Esophagus muscularis mucosa (tissue), 4 donors: ENCODE measurements around the gene SLC22A16. TPM values are rescaled to one million over a fixed set of nuclear protein-coding genes. Genes with fewer than 3 reads are reported as not detected.

Experiments
- DNase-seq: peaks from one replicate; pipeline ENCODE4 v3.0.0-alpha.2; 2017; ENCODE audit errors: extremely low spot score
- H3K27ac ChIP-seq, 4 donors: fragments of 200-600 bp; sonication (generic); replicated peaks in 1 of 4; 1 replicate in 3 of 4; 2 replicates in 1 of 4; pipeline ENCODE4 v1.5.1; 2016 to 2019; ENCODE audit warnings: mild to moderate bottlenecking in 1 of 4
- H3K27me3 ChIP-seq, 4 donors: fragments of 200-600 bp; sonication (generic); one replicate each; pipeline versions ENCODE4 v1.5.1 to v1.6.0; 2016 to 2019
- H3K36me3 ChIP-seq, 4 donors: fragments of 200-600 bp; sonication (generic); one replicate each; pipeline ENCODE4 v1.5.1; 2016 to 2019
- H3K4me1 ChIP-seq, 4 donors: fragments of 200-600 bp; sonication (generic); one replicate each; pipeline ENCODE4 v1.5.1; 2016 to 2019
- H3K4me3 ChIP-seq, 4 donors: fragments of 200-600 bp; sonication (generic); 1 replicate in 2 of 4; 2 replicates in 2 of 4; pipeline ENCODE4 v1.5.1; 2016 to 2019; ENCODE audit warnings: mild to moderate bottlenecking in 4 of 4, moderate library complexity in 1 of 4
- H3K9me3 ChIP-seq, 4 donors: fragments of 200-600 bp; sonication (generic); 1 replicate in 3 of 4; 2 replicates in 1 of 4; pipeline ENCODE4 v1.5.1; 2016 to 2019
- CTCF ChIP-seq, 3 experiments: fragments of 200-600 bp in 2 of 3; fragments of 450-650 bp in 1 of 3; sonication (generic) in 2 of 3; IDR thresholded peaks; one replicate each; pipeline ENCODE4 v1.5.1; 2017 to 2019; ENCODE audit warnings: antibody characterized with exemption in 3 of 3, mild to moderate bottlenecking in 2 of 3, moderate library complexity in 1 of 3
- EP300 ChIP-seq: sonication (generic); formaldehyde crosslinking; IDR thresholded peaks from one replicate; pipeline ENCODE4 v1.6.1; 2017; ENCODE audit warnings: antibody characterized with exemption
- POLR2A ChIP-seq: fragments of 450-650 bp; IDR thresholded peaks from one replicate; pipeline ENCODE4 v1.6.1; 2017; ENCODE audit warnings: antibody characterized with exemption, moderate library complexity, mild to moderate bottlenecking, low read depth
- POLR2AphosphoS5 ChIP-seq, 2 donors: sonication (generic); formaldehyde crosslinking; IDR thresholded peaks; one replicate each; pipeline ENCODE4 v1.6.1; 2017; ENCODE audit warnings: antibody characterized with exemption in 2 of 2
- WGBS: methylation state at CpG from one replicate; pipeline ENCODE4 v1.1.5; 2018; 5-methylcytosine and 5-hydroxymethylcytosine counted together
- intact Hi-C: fragments of 100-400 bp; cut with DNase I; formaldehyde crosslinking; loops from one replicate; pipeline ENCODE4 v1.15.1; 2023
- total RNA-seq, 4 donors: library from RNA; depleted of rRNA; stranded (reverse); fragments of >200 nt; gene quantifications; one replicate each; pipeline versions ENCODE4 v1.1.0 to v1.2.1, GENCODE V29; 2016

Gene SLC22A16
- total RNA-seq, 4 donors from 2014 or later: 0.50 TPM; not detected in 3

GRCh38 chr6:110412360-110412759 is 64.1 kb downstream of the SLC22A16 start:
- TF ChIP-seq POLR2AphosphoS5 (IDR thresholded peaks at IDR 0.05): no peak
- TF ChIP-seq POLR2A: no peak
- no peak for TF ChIP-seq EP300
- no peak for TF ChIP-seq CTCF (IDR thresholded peaks at IDR 0.05)
- intact Hi-C loops: no loop called here
- no peak for DNase-seq
- Histone ChIP-seq H3K4me1 (peaks cover 6 to 25% (median 22%) of the 10 kb centered on the region in 4 donors), H3K36me3 (peaks cover 0 to 8% (median 0%) of the 10 kb centered on the region in 4 donors), H3K9me3 (no peaks in the 10 kb centered on the region), H3K27me3 (no peaks in the 10 kb centered on the region), H3K4me3 (no peak overlapping the region), H3K27ac (no peak overlapping the region)
- WGBS: 70% methylated on average over 8 of the region's 8 CpGs

- H3K4me3 ChIP-seq: no peak overlapping the region
- H3K9me3 ChIP-seq: no peaks in the 10 kb centered on the region
- H3K27me3 ChIP-seq: no peaks in the 10 kb centered on the region
- WGBS: 78% methylated on average over 4 of the region's 4 CpGs
- peaks cover 6 to 13% (median 12%) of the 10 kb centered on the region in 4 donors for H3K4me1 ChIP-seq
- H3K27ac ChIP-seq: no peak overlapping the region
- H3K36me3 ChIP-seq: peaks cover 0 to 9% (median 0%) of the 10 kb centered on the region in 4 donors
- TF ChIP-seq POLR2AphosphoS5 (IDR thresholded peaks at IDR 0.05) (no peak), EP300 (no peak), CTCF (IDR thresholded peaks at IDR 0.05) (no peak), POLR2A (no peak)
- DNase-seq: no peak
- intact Hi-C loops: no loop called here
Observed at GRCh38 chr6:110410511-110410910, 65.9 kb downstream of the SLC22A16 start.

GRCh38 chr6:110409794-110410193 is 66.6 kb downstream of the SLC22A16 start:
- no peak for DNase-seq
- no peak for TF ChIP-seq POLR2AphosphoS5 (IDR thresholded peaks at IDR 0.05)
- TF ChIP-seq CTCF (IDR thresholded peaks at IDR 0.05): no peak
- TF ChIP-seq EP300: no peak
- TF ChIP-seq POLR2A: no peak
- Histone ChIP-seq H3K4me1 (peaks cover 4 to 6% (median 5%) of the 10 kb centered on the region in 4 donors), H3K9me3 (no peaks in the 10 kb centered on the region), H3K36me3 (peaks cover 0 to 9% (median 0%) of the 10 kb centered on the region in 4 donors), H3K27ac (no peak overlapping the region), H3K4me3 (no peak overlapping the region), H3K27me3 (no peaks in the 10 kb centered on the region)
- intact Hi-C loops: no loop called here

- H3K27ac ChIP-seq: no peak overlapping the region
- TF ChIP-seq POLR2AphosphoS5 (IDR thresholded peaks at IDR 0.05) (no peak), EP300 (no peak), POLR2A (no peak), CTCF (IDR thresholded peaks at IDR 0.05) (no peak)
- intact Hi-C loops: no loop called here
- H3K27me3 ChIP-seq: no peaks in the 10 kb centered on the region
- no peak overlapping the region for H3K4me3 ChIP-seq
- peaks cover 0 to under 1% (median 0%) of the 10 kb centered on the region in 4 donors for H3K4me1 ChIP-seq
- H3K36me3 ChIP-seq: peaks cover 0 to 9% (median 0%) of the 10 kb centered on the region in 4 donors
- DNase-seq: no peak
- 82% methylated on average over 5 of the region's 6 CpGs for WGBS
- no peaks in the 10 kb centered on the region for H3K9me3 ChIP-seq
Observed at GRCh38 chr6:110408901-110409300, 67.5 kb downstream of the SLC22A16 start.

GRCh38 chr6:110404607-110405006 is 71.8 kb downstream of the SLC22A16 start:
- DNase-seq: no peak
- Histone ChIP-seq H3K9me3 (no peaks in the 10 kb centered on the region), H3K36me3 (peaks cover 0 to 9% (median 0%) of the 10 kb centered on the region in 4 donors), H3K27ac (no peak overlapping the region), H3K4me1 (peaks cover 0 to 9% (median 7%) of the 10 kb centered on the region in 4 donors), H3K27me3 (no peaks in the 10 kb centered on the region), H3K4me3 (no peak overlapping the region)
- TF ChIP-seq POLR2AphosphoS5 (IDR thresholded peaks at IDR 0.05) (no peak), CTCF (IDR thresholded peaks at IDR 0.05) (no peak), POLR2A (no peak), EP300 (no peak)
- intact Hi-C loops: no loop called here
- 75% methylated on average over 8 of the region's 8 CpGs for WGBS
